ENCODE data around the gene IL4I1.

IL4I1 gene

GRCh38 chr19:49894011-49894664 is 2.5 kb downstream of the IL4I1 start:
- no peak for DNase-seq

GRCh38 chr19:49892716-49893115 is 4.0 kb downstream of the IL4I1 start:
- no peak for DNase-seq

GRCh38 chr19:49891393-49891792 is 5.3 kb downstream of the IL4I1 start:
- DNase-seq, result no peak

- DNase-seq, result peak; percentile 62
Measured at GRCh38 chr19:49890349-49891311, 6.1 kb downstream of the IL4I1 start.

- peak; percentile 86 for DNase-seq
Measured at GRCh38 chr19:49889687-49890348, 6.9 kb downstream of the IL4I1 start.

- no peak for DNase-seq
Measured at GRCh38 chr19:49889038-49889686, 7.5 kb downstream of the IL4I1 start.

GRCh38 chr19:49888510-49888824 is 8.2 kb downstream of the IL4I1 start:
- DNase-seq, result no peak

GRCh38 chr19:49887665-49888509 is 8.8 kb downstream of the IL4I1 start:
- no peak for DNase-seq

- no peak for DNase-seq
Measured at GRCh38 chr19:49887037-49887664, 9.5 kb downstream of the IL4I1 start.

GRCh38 chr19:49884760-49885159 is 11.9 kb downstream of the IL4I1 start:
- DNase-seq, result no peak

- no peak for DNase-seq
Measured at GRCh38 chr19:49884109-49884508, 12.6 kb downstream of the IL4I1 start.

GRCh38 chr19:49883094-49883493 is 13.6 kb downstream of the IL4I1 start:
- DNase-seq, result no peak

- peak; percentile 16 for DNase-seq
Measured at GRCh38 chr19:49882643-49883042, 14.0 kb downstream of the IL4I1 start.

GRCh38 chr19:49881672-49882394 is 14.9 kb downstream of the IL4I1 start:
- peak; percentile 22 for DNase-seq

GRCh38 chr19:49881186-49881585 is 15.5 kb downstream of the IL4I1 start:
- no peak for DNase-seq

GRCh38 chr19:49880162-49880869 is 16.4 kb downstream of the IL4I1 start:
- DNase-seq, result no peak

- no peak for DNase-seq
Measured at GRCh38 chr19:49879243-49879963, 17.3 kb downstream of the IL4I1 start.

- DNase-seq, result no peak
Measured at GRCh38 chr19:49878744-49879070, 18.0 kb downstream of the IL4I1 start.

GRCh38 chr19:49877879-49878743 is 18.6 kb downstream of the IL4I1 start:
- DNase-seq, result peak; percentile 99
